ENCODE data around the gene WWOX. TPM values are rescaled to one million over a fixed set of nuclear protein-coding genes. Genes with fewer than 3 reads are reported as not detected.

Gene WWOX
- total RNA-seq, 2 donors from 2014 or later = 30.0 to 35.4 TPM

DNA sequence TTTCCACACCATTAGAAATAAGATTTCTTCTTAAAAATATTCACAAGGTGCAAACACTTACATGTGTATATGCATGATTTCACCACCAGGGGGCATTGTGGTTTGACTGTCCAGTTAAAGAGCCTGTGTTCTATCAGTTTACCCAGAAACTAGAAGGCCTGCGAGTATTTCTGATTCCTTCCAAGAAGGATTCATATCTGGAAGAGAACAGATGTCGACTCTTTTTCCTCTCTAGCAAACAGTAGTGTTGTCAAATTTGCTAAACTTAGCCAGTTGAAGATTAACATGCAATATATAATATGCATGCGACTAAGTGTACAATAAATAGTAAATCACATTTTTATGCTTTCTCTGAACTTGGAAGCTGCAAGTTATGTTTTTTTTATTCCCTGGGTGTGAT lies 404.1 kb downstream of the WWOX start:
- Histone ChIP-seq H3K9me3 (ENCODE audit: control insufficient read depth, low read length) (no peaks in the 10 kb centered on the region), H3K27ac (ENCODE audit: low read depth, low read length) (no peak overlapping the region), H3K36me3 (ENCODE audit: control insufficient read depth, insufficient read depth, low read length) (no peaks in the 10 kb centered on the region), H3K4me1 (ENCODE audit: control insufficient read depth, insufficient read depth, low read length) (peaks cover 13% of the 10 kb centered on the region), H3K27me3 (ENCODE audit: control insufficient read depth, insufficient read depth, low read length, poor library complexity, severe bottlenecking) (no peaks in the 10 kb centered on the region), H3K9ac (ENCODE audit: extremely low read depth, low read length, poor library complexity, severe bottlenecking) (no peak overlapping the region), H3K4me3 (ENCODE audit: low read length) (no peak overlapping the region)
- Mint-ChIP-seq H3K27me3 (ENCODE audit: insufficient read depth) (no peaks in the 10 kb centered on the region), H3K4me3 (no peak overlapping the region), H3K9me3 (no peaks in the 10 kb centered on the region), H3K27ac (no peak overlapping the region), H3K4me1 (peaks cover 26% of the 10 kb centered on the region), H3K36me3 (ENCODE audit: low read depth) (no peaks in the 10 kb centered on the region)
- peak; percentile 64 for DNase-seq
- TF ChIP-seq, protein P1, sequence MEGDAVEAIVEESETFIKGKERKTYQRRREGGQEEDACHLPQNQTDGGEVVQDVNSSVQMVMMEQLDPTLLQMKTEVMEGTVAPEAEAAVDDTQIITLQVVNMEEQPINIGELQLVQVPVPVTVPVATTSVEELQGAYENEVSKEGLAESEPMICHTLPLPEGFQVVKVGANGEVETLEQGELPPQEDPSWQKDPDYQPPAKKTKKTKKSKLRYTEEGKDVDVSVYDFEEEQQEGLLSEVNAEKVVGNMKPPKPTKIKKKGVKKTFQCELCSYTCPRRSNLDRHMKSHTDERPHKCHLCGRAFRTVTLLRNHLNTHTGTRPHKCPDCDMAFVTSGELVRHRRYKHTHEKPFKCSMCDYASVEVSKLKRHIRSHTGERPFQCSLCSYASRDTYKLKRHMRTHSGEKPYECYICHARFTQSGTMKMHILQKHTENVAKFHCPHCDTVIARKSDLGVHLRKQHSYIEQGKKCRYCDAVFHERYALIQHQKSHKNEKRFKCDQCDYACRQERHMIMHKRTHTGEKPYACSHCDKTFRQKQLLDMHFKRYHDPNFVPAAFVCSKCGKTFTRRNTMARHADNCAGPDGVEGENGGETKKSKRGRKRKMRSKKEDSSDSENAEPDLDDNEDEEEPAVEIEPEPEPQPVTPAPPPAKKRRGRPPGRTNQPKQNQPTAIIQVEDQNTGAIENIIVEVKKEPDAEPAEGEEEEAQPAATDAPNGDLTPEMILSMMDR (conservative IDR thresholded peaks at IDR 0.05) = peak; percentile 94
- WGBS, 2 experiments (ENCODE audit: insufficient coverage in 1 of 2, insufficient read length in 1 of 2) = 70% methylated on average over 2 of the region's 3 CpGs; no CpG with 5 or more reads in 1 of the 2 experiments

DNA sequence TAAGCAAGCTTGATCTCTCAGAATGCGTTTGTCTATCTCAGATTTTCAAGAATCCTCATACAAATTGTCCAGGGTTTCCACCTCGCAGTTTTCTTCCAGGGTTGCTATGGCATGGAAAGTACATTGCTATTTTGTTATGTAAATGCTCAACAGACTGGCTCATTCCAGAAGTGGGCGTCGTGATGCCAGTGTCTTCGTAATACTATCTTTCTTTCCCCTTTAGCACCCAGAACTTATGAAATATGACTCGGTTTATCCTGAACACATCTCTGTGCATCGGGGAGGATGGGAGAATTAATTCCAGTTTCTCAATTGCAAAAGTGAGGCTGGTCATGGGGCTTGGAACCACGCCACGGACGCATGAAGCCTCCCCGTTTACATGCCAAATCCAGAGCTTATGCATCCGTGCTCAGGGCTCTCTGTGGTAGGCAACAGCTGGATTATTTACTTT lies 405.0 kb downstream of the WWOX start:
- no peaks in the 10 kb centered on the region for H3K36me3 Mint-ChIP-seq (ENCODE audit: low read depth)
- 78 to 79% methylated on average over 9 to 12 of the region's 12 CpGs for WGBS, 2 experiments (ENCODE audit: insufficient coverage in 1 of 2, insufficient read length in 1 of 2)
- TF ChIP-seq, protein P1 (conservative IDR thresholded peaks at IDR 0.05) = no peak
- H3K27me3 Mint-ChIP-seq (ENCODE audit: insufficient read depth) = no peaks in the 10 kb centered on the region
- no peaks in the 10 kb centered on the region for H3K9me3 Mint-ChIP-seq
- Histone ChIP-seq H3K9ac (ENCODE audit: extremely low read depth, low read length, poor library complexity, severe bottlenecking) (no peak overlapping the region), H3K36me3 (ENCODE audit: control insufficient read depth, insufficient read depth, low read length) (no peaks in the 10 kb centered on the region), H3K4me3 (ENCODE audit: low read length) (no peak overlapping the region), H3K4me1 (ENCODE audit: control insufficient read depth, insufficient read depth, low read length) (peaks cover 13% of the 10 kb centered on the region), H3K27ac (ENCODE audit: low read depth, low read length) (no peak overlapping the region), H3K27me3 (ENCODE audit: control insufficient read depth, insufficient read depth, low read length, poor library complexity, severe bottlenecking) (no peaks in the 10 kb centered on the region), H3K9me3 (ENCODE audit: control insufficient read depth, low read length) (no peaks in the 10 kb centered on the region)
- no peak overlapping the region for H3K27ac Mint-ChIP-seq
- DNase-seq = no peak
- H3K4me1 Mint-ChIP-seq = peaks cover 26% of the 10 kb centered on the region
- no peak overlapping the region for H3K4me3 Mint-ChIP-seq

DNA sequence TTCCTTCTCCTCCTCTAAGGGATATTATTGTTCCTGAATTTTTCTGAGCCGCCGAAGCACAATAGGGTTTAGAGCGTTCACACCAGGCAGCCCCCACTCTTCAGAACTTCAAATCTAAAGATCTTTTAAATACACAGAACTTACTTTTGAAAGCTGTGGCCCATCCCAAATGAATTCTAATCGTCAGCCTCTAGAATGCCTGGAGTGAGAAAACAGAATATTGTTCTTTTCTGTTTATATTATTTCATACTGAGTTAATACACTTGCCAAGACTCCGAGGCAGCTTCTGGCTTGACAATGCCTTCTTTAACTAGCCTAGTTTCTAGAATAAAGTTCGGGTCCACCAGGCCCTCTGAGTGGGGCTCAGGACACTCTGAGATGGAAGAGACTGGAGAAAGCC lies 405.6 kb downstream of the WWOX start:
- Mint-ChIP-seq H3K9me3 (no peaks in the 10 kb centered on the region), H3K4me1 (peaks cover 26% of the 10 kb centered on the region), H3K27ac (peak overlapping the region; percentile 40), H3K27me3 (ENCODE audit: insufficient read depth) (no peaks in the 10 kb centered on the region), H3K4me3 (no peak overlapping the region), H3K36me3 (ENCODE audit: low read depth) (no peaks in the 10 kb centered on the region)
- H3K4me3 ChIP-seq (ENCODE audit: low read length) = no peak overlapping the region
- DNase-seq = no peak
- H3K27ac ChIP-seq (ENCODE audit: low read depth, low read length) = no peak overlapping the region
- TF ChIP-seq, protein P1 (conservative IDR thresholded peaks at IDR 0.05) = no peak
- H3K9me3 ChIP-seq (ENCODE audit: control insufficient read depth, low read length) = no peaks in the 10 kb centered on the region
- H3K36me3 ChIP-seq (ENCODE audit: control insufficient read depth, insufficient read depth, low read length) = no peaks in the 10 kb centered on the region
- no peaks in the 10 kb centered on the region for H3K27me3 ChIP-seq (ENCODE audit: control insufficient read depth, insufficient read depth, low read length, poor library complexity, severe bottlenecking)
- WGBS, 2 experiments (ENCODE audit: insufficient coverage in 1 of 2, insufficient read length in 1 of 2) = 76% methylated on average over 5 of the region's 6 CpGs; no CpG with 5 or more reads in 1 of the 2 experiments
- H3K9ac ChIP-seq (ENCODE audit: extremely low read depth, low read length, poor library complexity, severe bottlenecking) = no peak overlapping the region
- peaks cover 13% of the 10 kb centered on the region for H3K4me1 ChIP-seq (ENCODE audit: control insufficient read depth, insufficient read depth, low read length)

Data from endodermal cell (in vitro differentiated cells).